Lung microvascular endothelial cell (primary cell): ENCODE results near the gene PRAMEF5. TPM values are rescaled to one million over a fixed set of nuclear protein-coding genes. Genes with fewer than 3 reads are reported as not detected.
"Not testable (repeated sequence)": the region's sequence is repeated elsewhere in the genome, so short reads cannot be mapped to it uniquely, and the experiment has no call there.

Experiments used
- DNase-seq, 2 donors: peaks; one replicate each; pipeline versions ENCODE4 v3.0.0 to v3.0.0-alpha.2; 2010; ENCODE audit warnings: low read depth in 2 of 2
- total RNA-seq: library from RNA; depleted of rRNA; stranded (reverse); fragments of >200 nt; gene quantifications from 2 replicates; pipeline ENCODE4 v1.2.1, GENCODE V29; 2014

Gene PRAMEF5
- total RNA-seq, 1 donor from 2014 or later: not detected

DNA sequence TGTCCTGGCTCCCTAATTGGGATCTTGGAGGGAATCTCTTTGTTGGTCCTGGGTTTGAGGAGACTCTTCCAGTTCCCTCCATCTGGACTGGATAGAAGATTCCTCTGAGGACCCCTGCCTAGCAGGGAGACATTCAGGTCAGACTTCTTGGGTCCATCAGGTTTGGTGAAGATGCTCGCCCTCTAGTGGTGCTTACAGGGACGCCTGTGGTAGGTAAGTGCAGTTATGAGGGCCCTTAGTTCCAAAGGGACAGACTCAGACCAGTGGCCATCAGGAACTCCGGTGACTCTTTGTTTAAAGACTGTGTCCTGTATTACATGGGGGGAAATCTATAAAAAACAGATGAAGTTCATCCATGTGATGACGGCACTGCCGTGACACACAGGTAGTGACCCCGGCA is 23.0 kb downstream of the PRAMEF5 start:
- peak in 1 of 2 donors; percentile 0 for DNase-seq

DNA sequence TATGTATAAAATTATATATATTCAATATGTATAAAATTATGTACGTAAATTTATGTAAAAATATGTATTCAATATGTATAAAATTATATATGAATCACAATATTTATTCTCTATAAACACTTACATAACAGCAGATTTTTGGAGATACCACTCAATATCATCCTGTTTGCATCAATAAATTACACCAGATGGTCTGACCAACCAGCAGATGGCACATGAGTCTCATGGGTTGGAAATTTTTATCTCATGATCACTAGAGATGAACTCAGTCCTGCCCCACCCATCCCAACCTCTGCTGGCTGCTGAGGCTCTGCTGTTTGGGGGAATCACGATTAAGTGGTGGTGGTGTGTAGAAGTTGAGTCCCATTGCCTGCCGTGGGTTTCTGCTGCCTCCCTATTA is 25.6 kb downstream of the PRAMEF5 start:
- not testable (repeated sequence) for DNase-seq

DNA sequence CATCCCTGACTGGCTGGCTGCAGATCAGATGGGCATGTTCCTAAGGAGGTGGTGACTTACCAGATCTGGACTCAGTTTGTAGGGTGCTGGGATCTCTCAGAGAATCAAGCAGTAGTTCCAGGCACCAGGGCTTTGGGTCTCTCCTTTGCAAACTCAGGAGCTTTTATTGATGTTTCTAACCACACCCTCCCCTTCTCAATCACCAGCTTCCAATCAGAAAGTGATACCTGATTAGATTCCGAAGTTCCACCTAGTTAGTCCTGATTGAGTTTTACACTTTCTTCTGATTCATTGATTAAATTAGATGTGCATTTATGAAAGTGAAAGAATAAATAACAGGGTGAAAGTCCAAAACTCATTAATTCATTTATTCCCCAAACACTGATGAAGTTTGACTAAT is 31.0 kb downstream of the PRAMEF5 start, which contains the start of gene PRAMEF8:
TSS of gene PRAMEF8 (minus strand) at position 101 of the 400 bp plus-strand sequence. CDS start 1,046 bp downstream, outside the sequence.
- not testable (repeated sequence) for DNase-seq

DNA sequence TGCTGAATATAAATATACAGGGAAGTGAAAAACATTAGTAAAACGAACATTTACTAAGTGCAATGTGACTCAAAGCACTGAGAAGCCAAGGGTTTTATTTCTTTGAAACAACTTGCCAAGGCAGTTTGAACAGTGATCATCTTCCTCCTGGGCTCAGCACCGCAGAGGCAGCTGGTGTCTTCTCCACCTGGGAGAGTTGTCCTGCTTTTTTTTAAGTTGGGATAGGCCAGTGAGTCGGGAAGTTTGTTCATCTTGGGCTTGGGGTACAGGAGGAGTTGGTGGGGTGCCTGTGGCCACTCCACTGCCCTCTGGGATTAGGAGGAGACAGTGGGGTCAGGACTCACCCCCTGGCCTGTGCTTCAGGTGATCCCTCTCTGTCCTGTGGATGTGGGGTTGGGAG is 35.0 kb downstream of the PRAMEF5 start:
- not testable (repeated sequence) for DNase-seq

DNA sequence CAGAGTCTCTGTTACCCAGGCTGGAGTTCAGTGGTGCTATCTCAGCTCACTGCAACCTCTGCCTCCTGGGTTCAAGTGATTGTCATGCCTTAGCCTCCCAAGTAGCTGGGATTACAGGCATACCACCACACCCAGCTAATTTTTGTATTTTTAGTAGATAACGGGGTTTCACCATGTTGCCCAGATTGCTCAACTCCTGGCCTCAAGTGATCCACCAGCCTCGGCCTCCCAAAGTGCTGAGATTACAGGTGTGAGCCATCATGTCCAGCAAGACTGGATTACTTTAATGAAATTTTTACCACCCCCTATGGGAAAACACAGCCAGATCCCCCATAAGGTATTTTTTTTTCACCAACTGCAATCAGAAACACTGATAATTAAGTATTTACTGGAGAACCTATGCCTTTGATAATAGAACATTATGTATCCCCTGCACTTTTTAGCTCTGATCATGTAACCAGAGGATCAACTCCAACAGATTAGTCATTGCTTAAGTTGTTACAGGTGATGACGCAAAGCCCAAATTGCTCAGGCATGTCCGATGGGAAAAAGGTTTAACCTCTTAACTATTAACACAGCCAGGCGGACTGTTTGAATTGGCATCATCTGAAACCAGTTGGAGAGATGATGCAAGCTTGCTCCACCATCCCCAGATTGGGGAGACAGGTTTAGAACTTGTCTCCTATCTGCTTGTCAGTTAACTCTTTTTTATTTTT is 43.4 kb downstream of the PRAMEF5 start:
- not testable (repeated sequence) for DNase-seq

DNA sequence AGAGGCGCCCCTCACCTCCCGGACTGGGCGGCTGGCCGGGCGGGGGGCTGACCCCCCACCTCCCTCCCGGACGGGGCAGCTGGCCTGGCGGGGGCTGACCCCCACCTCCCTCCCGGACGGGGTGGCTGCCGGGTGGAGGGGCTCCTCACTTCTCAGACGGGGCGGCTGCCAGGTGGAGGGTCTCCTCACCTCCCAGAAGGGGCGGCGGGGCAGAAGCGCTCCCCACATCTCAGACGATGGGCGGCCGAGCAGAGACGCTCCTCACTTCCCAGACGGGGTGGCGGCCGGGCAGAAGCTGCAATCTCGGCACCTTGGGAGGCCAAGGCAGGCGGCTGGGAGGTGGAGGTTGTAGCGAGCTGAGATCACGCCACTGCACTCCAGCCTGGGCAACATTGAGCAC is 44.7 kb downstream of the PRAMEF5 start:
- DNase-seq: not testable (repeated sequence)

DNA sequence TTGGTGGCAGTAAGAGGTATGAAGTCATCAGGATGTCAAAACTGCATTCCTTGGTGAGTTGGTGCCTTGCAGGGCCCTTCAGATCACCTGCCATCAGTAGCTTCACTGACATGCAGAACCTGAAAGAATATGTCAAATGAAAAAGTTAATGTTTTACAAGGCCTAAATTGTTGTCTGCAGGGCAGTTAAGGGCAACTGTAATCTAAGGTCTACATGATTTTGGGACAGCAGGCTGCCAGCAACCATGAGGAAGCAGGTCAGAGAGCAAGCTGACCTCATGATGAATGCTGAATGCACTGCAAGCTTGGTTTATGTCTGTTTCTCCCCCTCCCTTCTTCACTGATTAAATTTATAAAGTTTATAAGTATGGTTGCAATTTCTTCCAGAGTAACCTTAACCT is 48.2 kb downstream of the PRAMEF5 start:
- not testable (repeated sequence) for DNase-seq

DNA sequence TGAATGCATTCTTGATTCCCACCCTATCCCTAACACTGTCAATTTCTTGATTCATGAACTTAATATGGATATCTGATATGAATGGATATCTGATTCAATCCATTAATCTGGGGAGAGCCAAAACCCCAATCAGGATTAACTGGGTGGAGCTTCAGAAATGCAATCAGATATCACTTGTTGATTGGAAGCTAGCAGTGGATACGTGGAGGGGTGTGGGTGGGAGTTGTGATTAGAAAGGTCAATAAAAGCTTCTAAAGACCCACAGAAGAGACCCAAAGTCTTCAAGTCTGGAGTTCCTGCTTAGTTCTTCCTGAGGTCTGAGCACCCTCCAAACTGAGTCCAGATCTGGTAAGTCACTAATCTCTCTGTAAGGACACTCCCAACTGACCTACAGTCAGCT is 49.2 kb downstream of the PRAMEF5 start, which contains the start of gene PRAMEF33:
TSS of gene PRAMEF33 (plus strand) at position 301 of the 400 bp plus-strand sequence. CDS start 2,416 bp downstream, outside the sequence.
- DNase-seq: not testable (repeated sequence)

Other genes starting within 250 kb of the PRAMEF5 start
- not detected in 2 replicates for gene PRAMEF27, start 197.6 kb upstream of the PRAMEF5 start, total RNA-seq
- not detected in 2 replicates for gene HNRNPCL3, start 193.4 kb upstream of the PRAMEF5 start, total RNA-seq
- gene PRAMEF25, start 183.4 kb upstream of the PRAMEF5 start, total RNA-seq: not detected in 2 replicates
- gene HNRNPCL2, start 137.3 kb upstream of the PRAMEF5 start, total RNA-seq: not detected in 2 replicates
- not detected in 2 replicates for gene PRAMEF26, start 98.2 kb upstream of the PRAMEF5 start, total RNA-seq
- not detected in 2 replicates for gene HNRNPCL4, start 88.6 kb upstream of the PRAMEF5 start, total RNA-seq
- gene PRAMEF9, start 82.3 kb upstream of the PRAMEF5 start, total RNA-seq: not detected in 2 replicates
- not detected in 2 replicates for gene PRAMEF13, start 52.8 kb upstream of the PRAMEF5 start, total RNA-seq
- gene PRAMEF18, start 28.0 kb upstream of the PRAMEF5 start, total RNA-seq: not detected in 2 replicates
- not detected in 2 replicates for gene PRAMEF8, start 30.9 kb downstream of the PRAMEF5 start, total RNA-seq
- not detected in 2 replicates for gene PRAMEF33, start 49.3 kb downstream of the PRAMEF5 start, total RNA-seq
- not detected in 2 replicates for gene PRAMEF15, start 61.4 kb downstream of the PRAMEF5 start, total RNA-seq
- gene PRAMEF14, start 92.9 kb downstream of the PRAMEF5 start, total RNA-seq: not detected in 2 replicates
- not detected in 2 replicates for gene PRAMEF19, start 117.7 kb downstream of the PRAMEF5 start, total RNA-seq
- gene PRAMEF17, start 135.4 kb downstream of the PRAMEF5 start, total RNA-seq: not detected in 2 replicates
- not detected in 2 replicates for gene PRAMEF20, start 156.3 kb downstream of the PRAMEF5 start, total RNA-seq